ENCODE results near the gene POLN. TPM values are rescaled to one million over a fixed set of nuclear protein-coding genes. Genes with fewer than 3 reads are reported as not detected.

POLN gene
- total and polyA plus RNA-seq, 2 of the 4 experiments (the other 2 are of a cell fraction): 0.63 to 0.72 TPM

- H2AK5ac ChIP-seq (ENCODE audit: low read depth, low read length): no peak overlapping the region
- no peak overlapping the region for H3K23ac ChIP-seq (ENCODE audit: low read depth, low read length)
- H4K91ac ChIP-seq (ENCODE audit: insufficient read depth, low read depth, low read length): no peak overlapping the region
- no peak overlapping the region for H4K5ac ChIP-seq (ENCODE audit: low read depth, low read length)
- H2AFZ ChIP-seq (replicated peaks; ENCODE audit: low read length, poor library complexity): no peak overlapping the region
- intact Hi-C loops (cut with micrococcal nuclease) (no loop called here), dilution Hi-C loops (cut with HindIII; ENCODE audit: low sequenced_read_pairs, unreplicated experiment) (no loop called here), in situ Hi-C loops (cut with MboI; ENCODE audit: low sequenced_read_pairs) (no loop called here)
- peaks cover 28% of the 10 kb centered on the region for H3K27me3 ChIP-seq (ENCODE audit: control insufficient read depth, insufficient read depth, low read length)
- CTCF ChIA-PET: no interaction called here
- no peak overlapping the region for H3K56ac ChIP-seq (ENCODE audit: extremely low read depth, insufficient read depth, low read length)
- ATAC-seq (ENCODE audit: low read depth) (no peak), DNase-seq (no peak)
- H3K4me3 ChIP-seq (ENCODE audit: insufficient read depth, low read depth, low read length): no peak overlapping the region
- H2BK15ac ChIP-seq (ENCODE audit: low read depth, low read length): no peak overlapping the region
- H3K4me1 ChIP-seq (ENCODE audit: control insufficient read depth, insufficient read depth, low read length): no peaks in the 10 kb centered on the region
- H3K9me3 ChIP-seq (ENCODE audit: control insufficient read depth, insufficient read depth, low read length): no peaks in the 10 kb centered on the region
- no peak overlapping the region for H3K18ac ChIP-seq (ENCODE audit: low read depth, low read length)
- H3K14ac ChIP-seq (replicated peaks; ENCODE audit: low read depth, low read length): no peak overlapping the region
- H3K4ac ChIP-seq (ENCODE audit: low read depth, low read length): no peak overlapping the region
- H3K4me2 ChIP-seq (ENCODE audit: low read depth, low read length): no peak overlapping the region
- H3K27ac ChIP-seq (ENCODE audit: insufficient read depth, low read length): no peak overlapping the region
- 96% methylated on average over 5 of the region's 5 CpGs; no CpG with 5 or more reads in 1 of the 2 experiments for WGBS, 2 experiments (ENCODE audit: extremely low coverage in 2 of 2, insufficient read length in 1 of 2)
- POLR2A ChIA-PET (ENCODE audit: unreplicated experiment): interaction anchor here (0.6 kb wide), 1 partner anchor 13 kb away, joined by 5 read pairs; no protein-coding TSS in a partner anchor
- H4K20me1 ChIP-seq (ENCODE audit: insufficient read depth, low read length): no peaks in the 10 kb centered on the region
- TF ChIP-seq MAFK (IDR thresholded peaks at IDR 0.05; ENCODE audit: low read depth, low read length) (no peak), NFE2L2 (IDR thresholded peaks at IDR 0.05; ENCODE audit: low read depth, low read length) (no peak), CHD1 (IDR thresholded peaks at IDR 0.05; ENCODE audit: low read depth, low read length) (no peak), USF2 (IDR thresholded peaks at IDR 0.05; ENCODE audit: low read depth, low read length) (no peak)
- no peaks in the 10 kb centered on the region for H3K9me1 ChIP-seq (ENCODE audit: insufficient read depth, low read length)
- no peak overlapping the region for H2BK5ac ChIP-seq (ENCODE audit: low read depth, low read length, poor library complexity, severe bottlenecking)
- H3K36me3 ChIP-seq (ENCODE audit: control insufficient read depth, insufficient read depth, low read length): no peaks in the 10 kb centered on the region
- no peak overlapping the region for H2BK20ac ChIP-seq (ENCODE audit: low read depth, low read length)
- no peak overlapping the region for H2BK120ac ChIP-seq (ENCODE audit: low read depth, low read length)
- H4K8ac ChIP-seq (ENCODE audit: low read depth in 2 of 2, low read length in 2 of 2): no peak overlapping the region
- no peak overlapping the region for H3K9ac ChIP-seq (ENCODE audit: low read depth, low read length)
- no TSS peak for BruUV-seq (replicated peaks)
- no peak overlapping the region for H2AK9ac ChIP-seq (replicated peaks; ENCODE audit: low read depth, low read length, poor library complexity)
- H3K79me1 ChIP-seq (ENCODE audit: low read depth in 1 of 2, low read length in 2 of 2): no peaks in the 10 kb centered on the region
Observed at GRCh38 chr4:2079006-2079405, 162.9 kb downstream of the POLN start.

All from IMR-90 (cell line).